Activated CD4-positive, alpha-beta T cell treated with anti-CD3 and anti-CD28 coated beads, Interleukin-2, amount 50 U/mL, for 4 hours (primary cell): Measurements from ENCODE around the gene SPATA19.
"Not testable (repeated sequence)": the region's sequence is repeated elsewhere in the genome, so short reads cannot be mapped to it uniquely, and the experiment has no call there.

Experiments
- DNase-seq, 2 experiments: peaks; one replicate each; pipeline ENCODE4 v3.0.0-alpha.2; 2020

The SPATA19 gene

GRCh38 chr11:133845413-133845812, at the start of gene SPATA19:
Gene SPATA19 (minus strand): TSS chr11:133845513. CDS start chr11:133845446, 67 bp downstream.
- no peak for DNase-seq

- no peak for DNase-seq
These were observed 49.8 kb upstream of the SPATA19 start for GRCh38 chr11:133895061-133895479.

GRCh38 chr11:133893381-133893780, 48.1 kb upstream of the SPATA19 start:
- DNase-seq = no peak

GRCh38 chr11:133892584-133893380, 47.5 kb upstream of the SPATA19 start:
- DNase-seq = no peak

GRCh38 chr11:133892126-133892525, 46.8 kb upstream of the SPATA19 start:
- no peak for DNase-seq

- no peak for DNase-seq
These were observed 44.6 kb upstream of the SPATA19 start for GRCh38 chr11:133889893-133890292.

GRCh38 chr11:133889188-133889587, 43.9 kb upstream of the SPATA19 start:
- DNase-seq = no peak

- DNase-seq = no peak
These were observed 42.5 kb upstream of the SPATA19 start for GRCh38 chr11:133887692-133888332.

- no peak for DNase-seq
These were observed 40.7 kb upstream of the SPATA19 start for GRCh38 chr11:133886029-133886428.

GRCh38 chr11:133872160-133872559, 26.8 kb upstream of the SPATA19 start:
- DNase-seq = no peak

GRCh38 chr11:133867456-133867855, 22.1 kb upstream of the SPATA19 start:
- DNase-seq = no peak

GRCh38 chr11:133865466-133865865, 20.2 kb upstream of the SPATA19 start:
- DNase-seq = no peak

- no peak for DNase-seq
These were observed 19.4 kb upstream of the SPATA19 start for GRCh38 chr11:133864756-133865155.

GRCh38 chr11:133860151-133860550, 14.8 kb upstream of the SPATA19 start:
- DNase-seq = no peak

GRCh38 chr11:133854330-133854960, 9.1 kb upstream of the SPATA19 start:
- DNase-seq = not testable (repeated sequence)

- no peak for DNase-seq
These were observed 1.1 kb downstream of the SPATA19 start for GRCh38 chr11:133844217-133844616.

- no peak for DNase-seq
These were observed 1.8 kb downstream of the SPATA19 start for GRCh38 chr11:133843454-133843987.

- no peak for DNase-seq
These were observed 2.6 kb downstream of the SPATA19 start for GRCh38 chr11:133842730-133843129.

- DNase-seq = no peak
These were observed 3.3 kb downstream of the SPATA19 start for GRCh38 chr11:133842053-133842452.

- no peak for DNase-seq
These were observed 3.9 kb downstream of the SPATA19 start for GRCh38 chr11:133841279-133842043.

- no peak for DNase-seq
These were observed 4.8 kb downstream of the SPATA19 start for GRCh38 chr11:133840479-133840941.
